ENCODE data around the gene ITGB3.
"Not testable (repeated sequence)": the region's sequence is repeated elsewhere in the genome, so short reads cannot be mapped to it uniquely, and the experiment has no call there.

ITGB3 gene

GRCh38 chr17:47243737-47244598 is 9.7 kb upstream of the ITGB3 start:
- no peak for DNase-seq

GRCh38 chr17:47244697-47245096 is 8.9 kb upstream of the ITGB3 start:
- no peak for DNase-seq

DNA sequence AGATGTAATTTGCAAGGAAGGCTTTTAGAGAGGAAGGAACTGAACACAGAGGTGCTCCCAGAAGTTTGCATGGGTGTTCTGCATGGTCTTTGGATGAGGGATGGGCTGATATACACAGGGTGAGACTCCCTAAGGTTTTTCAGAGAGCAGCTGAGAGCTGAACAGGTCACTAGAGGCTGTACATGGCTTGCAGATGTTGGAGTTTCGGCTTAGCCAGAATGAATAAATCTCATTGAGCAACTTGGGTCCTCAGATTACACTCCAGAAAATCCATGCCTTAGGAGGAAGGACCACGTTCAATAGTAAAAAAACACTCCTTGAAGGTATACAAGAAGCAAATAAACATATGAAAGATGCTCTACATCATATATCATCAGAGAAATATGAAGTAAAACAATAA is 7.5 kb upstream of the ITGB3 start:
- no peak for DNase-seq

- no peak for DNase-seq
These were observed 2.8 kb upstream of the ITGB3 start for GRCh38 chr17:47250855-47251254.

DNA sequence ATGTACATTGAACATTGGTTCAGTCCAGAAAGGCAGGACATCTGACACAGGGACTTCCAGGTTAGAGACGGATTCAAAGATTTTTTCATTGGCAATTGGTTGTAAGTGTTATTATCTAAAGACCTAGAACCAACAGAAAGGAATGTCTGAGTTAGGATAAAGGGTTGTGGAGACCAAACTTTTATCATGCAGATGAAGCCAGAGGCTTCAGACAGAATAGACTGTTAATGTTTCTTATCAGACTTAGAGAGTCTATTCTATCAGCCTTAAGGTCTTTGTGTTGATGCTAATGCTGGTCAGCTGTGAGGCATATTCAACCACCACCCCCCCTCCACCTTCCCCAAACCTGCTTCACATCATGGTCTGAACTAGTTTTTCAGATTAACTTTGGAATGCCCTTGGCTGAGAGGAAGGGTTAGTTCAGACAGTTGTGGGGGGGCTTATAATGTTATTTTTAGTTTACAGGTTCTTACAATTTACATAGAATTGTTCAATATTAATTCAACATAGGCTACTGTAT is 2.1 kb upstream of the ITGB3 start:
- DNase-seq = no peak

- DNase-seq = no peak
These were observed 1.4 kb upstream of the ITGB3 start for GRCh38 chr17:47252209-47252608.

DNA sequence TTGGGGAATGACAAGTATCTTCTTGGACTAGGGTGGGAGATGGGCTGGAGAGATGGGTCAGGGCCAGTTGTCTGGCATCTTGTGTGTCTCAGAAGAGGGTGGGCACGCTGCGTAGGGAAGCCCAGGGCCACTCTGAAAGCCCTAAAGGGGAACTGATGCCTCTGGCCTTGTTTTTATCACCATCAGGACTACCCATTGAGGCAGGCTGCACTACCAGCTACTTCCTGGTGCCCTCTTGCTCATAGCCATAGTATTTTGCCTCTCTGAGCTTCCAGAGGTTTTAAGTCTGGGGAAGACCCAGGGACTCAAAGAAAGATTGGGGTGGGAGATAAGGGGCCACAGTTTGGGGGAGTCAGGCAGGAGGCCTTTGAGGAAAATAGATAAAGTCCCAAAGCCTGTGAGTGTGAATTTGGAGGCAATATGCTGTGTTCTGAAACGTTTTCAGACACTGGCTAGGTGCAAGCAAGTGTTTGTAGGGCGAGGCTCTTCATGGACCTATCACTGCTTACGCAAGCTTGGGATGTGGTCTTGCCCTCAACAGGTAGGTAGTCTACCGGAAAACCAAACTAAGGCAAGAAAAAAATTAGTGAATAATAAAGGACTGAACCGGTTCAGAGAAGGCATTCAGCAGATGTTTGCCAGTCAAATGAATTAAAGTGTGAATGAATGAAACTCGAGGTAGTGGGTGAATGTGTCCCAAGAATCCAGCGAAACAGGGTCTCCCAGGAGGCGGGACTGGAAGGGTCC is 688 bp upstream of the ITGB3 start:
- no peak for DNase-seq

DNA sequence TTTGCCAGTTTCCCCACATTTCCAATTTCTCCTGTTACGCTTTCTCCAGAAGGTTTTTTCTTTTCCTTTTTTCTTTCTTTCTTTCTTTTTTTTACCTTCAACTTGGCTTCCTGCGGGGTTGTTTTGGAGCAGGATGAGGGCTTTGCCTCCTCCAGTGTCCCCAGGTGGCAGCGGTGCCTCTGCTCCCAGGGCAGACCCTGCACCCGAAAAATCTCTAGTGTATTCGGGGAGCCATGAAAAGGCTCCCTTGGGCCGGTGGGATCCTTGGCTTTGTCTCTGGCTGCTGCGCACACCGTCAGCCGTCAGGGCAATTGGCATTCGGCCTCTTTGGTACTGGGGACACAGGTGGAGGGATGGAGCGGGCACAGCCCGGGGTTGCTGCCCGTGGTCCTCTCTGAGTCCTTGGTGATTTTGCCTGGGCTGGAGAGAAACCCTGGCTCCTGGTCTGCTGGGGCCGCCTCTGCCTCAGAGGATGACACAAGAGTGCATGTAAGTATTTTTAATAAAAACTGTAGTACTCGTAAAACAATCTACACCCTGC is 846 bp downstream of the ITGB3 start:
- DNase-seq = no peak

- no peak for DNase-seq
These were observed 4.2 kb downstream of the ITGB3 start for GRCh38 chr17:47257651-47258339.

GRCh38 chr17:47262586-47262985 is 9.0 kb downstream of the ITGB3 start:
- no peak for DNase-seq

DNA sequence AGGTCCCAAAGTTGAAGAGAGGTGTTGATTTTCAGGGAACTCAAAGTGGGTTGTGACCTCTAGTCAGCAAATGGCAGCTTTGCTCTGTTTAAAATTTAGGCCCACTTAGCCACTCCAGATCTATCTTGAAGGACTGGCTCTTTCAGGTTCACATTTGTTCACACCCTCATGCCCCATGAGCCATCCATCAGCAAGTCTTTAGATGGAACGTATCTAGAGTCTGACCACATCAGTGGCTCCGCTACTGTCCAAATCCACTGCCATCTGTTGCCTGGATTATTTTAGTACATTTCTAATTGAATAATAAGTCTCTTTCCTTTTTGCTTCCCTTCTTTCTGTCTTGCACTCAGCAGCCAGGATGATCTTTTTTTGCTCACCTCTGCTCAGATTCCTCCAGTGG is 10.5 kb downstream of the ITGB3 start:
- no peak for DNase-seq

DNA sequence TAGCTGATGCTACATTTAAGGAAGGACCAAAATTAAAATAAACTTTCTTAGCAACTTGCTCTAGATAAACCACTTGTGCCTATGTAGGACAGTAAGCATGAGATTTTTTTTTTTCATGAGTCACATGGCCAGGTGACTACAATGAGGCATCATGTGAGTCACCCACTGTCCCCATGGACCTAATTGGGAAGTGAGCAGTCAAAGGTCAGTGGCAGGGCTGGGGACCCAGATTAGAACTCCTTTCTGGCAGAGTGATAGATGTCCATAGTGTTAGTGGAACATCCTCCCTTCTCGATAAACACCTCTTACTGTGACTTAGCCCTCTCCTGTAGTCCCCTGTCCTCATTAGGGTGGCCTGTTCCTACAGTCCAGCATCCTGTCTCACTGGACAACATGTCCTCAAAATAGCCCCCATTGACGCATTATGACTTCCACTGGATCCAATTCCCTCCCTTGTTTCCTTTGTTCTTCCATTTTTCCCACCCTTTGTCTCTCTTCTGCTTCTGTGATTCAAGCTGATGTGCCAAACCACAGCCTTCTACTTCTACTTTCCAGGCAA is 12.4 kb downstream of the ITGB3 start:
- peak in 1 of 56 donors; percentile 0 for DNase-seq

- DNase-seq = no peak
These were observed 13.2 kb downstream of the ITGB3 start for GRCh38 chr17:47266782-47267181.

GRCh38 chr17:47267354-47267828 is 13.8 kb downstream of the ITGB3 start:
- no peak for DNase-seq

DNA sequence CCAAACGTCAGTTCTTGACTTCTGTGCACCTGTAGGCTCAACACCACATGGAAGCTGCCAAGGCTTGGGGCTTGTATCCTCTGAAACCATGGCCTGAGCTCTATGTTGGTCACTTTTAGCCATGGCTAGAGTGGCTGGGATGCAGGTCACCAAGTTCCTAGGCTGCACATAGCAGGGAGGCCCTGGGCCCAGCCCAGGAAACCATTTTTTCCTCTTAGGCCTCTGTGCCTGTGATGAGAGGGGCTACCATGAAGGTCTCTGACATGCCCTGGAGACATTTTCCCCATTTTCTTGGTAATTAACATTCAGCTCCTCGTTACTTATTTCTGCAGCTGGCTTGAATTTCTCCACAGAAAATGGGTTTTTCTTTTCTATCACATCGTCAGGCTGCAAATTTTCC is 15.3 kb downstream of the ITGB3 start:
- DNase-seq = not testable (repeated sequence)

- DNase-seq = not testable (repeated sequence)
These were observed 16.1 kb downstream of the ITGB3 start for GRCh38 chr17:47269561-47270280.

- no peak for DNase-seq
These were observed 17.5 kb downstream of the ITGB3 start for GRCh38 chr17:47270946-47271705.

- DNase-seq = no peak
These were observed 18.9 kb downstream of the ITGB3 start for GRCh38 chr17:47272491-47272890.

DNA sequence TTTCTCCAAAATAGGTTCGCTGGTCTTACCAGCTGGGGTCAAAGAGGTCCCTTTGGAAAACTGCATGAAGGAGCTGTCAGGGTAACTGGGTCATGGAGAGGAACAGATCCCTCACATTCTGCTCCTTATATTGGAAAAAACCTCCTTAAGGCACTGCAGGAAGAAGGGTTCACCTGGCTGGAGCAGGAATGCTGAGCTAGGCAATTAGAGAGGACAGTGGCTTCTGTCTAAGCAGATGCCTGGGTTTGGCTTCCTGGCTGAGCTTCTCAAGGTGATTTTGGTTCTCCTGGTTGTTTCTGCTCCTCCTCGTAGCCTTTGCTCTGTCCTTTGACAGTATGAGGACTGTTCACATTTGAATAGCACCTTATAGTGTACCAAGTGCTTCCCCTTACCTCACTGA is 19.6 kb downstream of the ITGB3 start:
- DNase-seq = no peak

Data from amygdala (tissue), 56 donors.